Cardiac muscle cell (in vitro differentiated cells and primary cell): ENCODE data around the gene TPP2. TPM values are rescaled to one million over a fixed set of nuclear protein-coding genes. Genes with fewer than 3 reads are reported as not detected.

Experiments used
- DNase-seq, 2 donors: peaks; one replicate each; pipeline versions ENCODE4 v3.0.0 to v3.0.0-alpha.2; 2010 to 2017; ENCODE audit warnings: low read depth in 1 of 2, low spot score in 1 of 2
- H3K27ac ChIP-seq: fragments of 200-600 bp; sonication (generic); 2 replicates; pipeline ENCODE4 v1.5.1; 2016
- H3K27me3 ChIP-seq: fragments of 200-600 bp; sonication (generic); 2 replicates; pipeline ENCODE4 v1.6.0; 2016; ENCODE audit warnings: control low read depth
- H3K36me3 ChIP-seq: fragments of 200-600 bp; sonication (generic); 2 replicates; pipeline ENCODE4 v1.5.1; 2016; ENCODE audit warnings: control low read depth
- H3K4me1 ChIP-seq: fragments of 200-600 bp; sonication (generic); 2 replicates; pipeline ENCODE4 v1.8.1; 2017; ENCODE audit warnings: low read depth, mild to moderate bottlenecking, mixed run types
- H3K4me3 ChIP-seq: fragments of 200-600 bp; sonication (generic); 2 replicates; pipeline ENCODE4 v1.5.1; 2016; ENCODE audit warnings: mild to moderate bottlenecking
- H3K9me3 ChIP-seq: fragments of 200-600 bp; sonication (generic); 2 replicates; pipeline ENCODE4 v1.5.1; 2017; ENCODE audit warnings: low read depth, mild to moderate bottlenecking, control low read depth
- CTCF ChIP-seq: IDR thresholded peaks from 2 replicates; pipeline ENCODE4 v1.5.1; 2012; ENCODE audit warnings: low read depth, mild to moderate bottlenecking, low read length
- polyA plus RNA-seq: library from polyadenylated mRNA; unstranded; fragments of >200 nt; fragmentation: Nextera tagmentation; extraction: Ambion mirVana; gene quantifications from 2 replicates; pipeline ENCODE4 v1.2.1, GENCODE V29; 2016
- total RNA-seq: library from RNA; depleted of rRNA; stranded (reverse); fragments of >200 nt; gene quantifications from 2 replicates; pipeline ENCODE4 v1.2.3, GENCODE V29; 2016

Gene TPP2
- total and polyA plus RNA-seq, 2 experiments from 2014 or later, result 19.3 to 30.6 TPM

GRCh38 chr13:102708991-102709390, 112.2 kb downstream of the TPP2 start:
- Histone ChIP-seq H3K9me3 (no peaks in the 10 kb centered on the region), H3K4me1 (peaks cover 5% of the 10 kb centered on the region), H3K4me3 (no peak overlapping the region), H3K27me3 (no peaks in the 10 kb centered on the region), H3K36me3 (no peaks in the 10 kb centered on the region), H3K27ac (no peak overlapping the region)
- no peak for TF ChIP-seq CTCF
- no peak for DNase-seq

DNA sequence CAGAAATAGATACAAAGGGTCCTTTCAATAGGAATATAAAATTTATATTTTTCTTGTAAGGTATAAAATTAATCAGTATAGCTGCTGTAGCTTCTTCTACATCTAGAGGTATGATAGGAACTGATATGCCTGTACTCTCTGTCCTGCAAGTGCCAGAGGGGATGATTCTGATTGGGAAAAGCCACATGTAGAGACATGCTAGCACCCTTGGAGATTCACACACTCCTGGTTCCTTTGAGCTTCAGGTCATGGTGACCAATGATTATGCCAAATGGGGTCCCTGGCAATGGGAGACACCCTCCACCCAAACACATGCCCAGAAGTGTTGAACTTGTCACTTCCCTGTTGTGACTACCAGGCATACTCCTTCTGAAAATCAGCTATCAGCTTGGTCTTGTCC, 112.8 kb downstream of the TPP2 start:
- H3K27ac ChIP-seq, result no peak overlapping the region
- H3K36me3 ChIP-seq, result no peaks in the 10 kb centered on the region
- H3K27me3 ChIP-seq, result no peaks in the 10 kb centered on the region
- H3K4me1 ChIP-seq, result peaks cover 5% of the 10 kb centered on the region
- no peak for DNase-seq
- TF ChIP-seq CTCF, result no peak
- no peaks in the 10 kb centered on the region for H3K9me3 ChIP-seq
- H3K4me3 ChIP-seq, result no peak overlapping the region

DNA sequence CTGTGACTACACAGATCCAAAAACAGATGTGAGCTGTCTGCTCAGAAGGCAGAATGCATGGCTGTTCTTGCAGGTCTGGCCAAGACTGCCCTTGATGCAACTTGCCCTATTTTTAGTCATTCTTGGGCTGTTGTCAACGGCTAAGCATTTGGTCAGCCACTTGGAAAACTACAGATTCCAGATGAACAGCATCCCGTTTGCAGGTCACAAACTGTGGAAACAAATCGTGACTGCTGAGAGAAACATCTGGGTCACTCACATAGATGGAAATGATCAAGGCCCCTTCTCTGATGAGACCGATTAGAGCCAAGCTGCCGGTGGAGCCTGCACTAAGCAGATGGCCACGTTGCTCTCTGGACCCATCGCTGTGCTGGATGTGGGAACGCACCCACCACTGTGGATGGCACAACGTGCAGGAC, 113.5 kb downstream of the TPP2 start:
- peak in 1 of 2 donors; percentile 7 for DNase-seq
- Histone ChIP-seq H3K4me1 (peaks cover 5% of the 10 kb centered on the region), H3K36me3 (no peaks in the 10 kb centered on the region), H3K9me3 (no peaks in the 10 kb centered on the region), H3K4me3 (no peak overlapping the region), H3K27ac (no peak overlapping the region), H3K27me3 (no peaks in the 10 kb centered on the region)
- no peak for TF ChIP-seq CTCF

- TF ChIP-seq CTCF, result no peak
- no peak for DNase-seq
- Histone ChIP-seq H3K4me3 (no peak overlapping the region), H3K27me3 (no peaks in the 10 kb centered on the region), H3K9me3 (no peaks in the 10 kb centered on the region), H3K4me1 (no peaks in the 10 kb centered on the region), H3K27ac (no peak overlapping the region), H3K36me3 (no peaks in the 10 kb centered on the region)
Observed at GRCh38 chr13:102715447-102715846, 118.7 kb downstream of the TPP2 start.

- no peaks in the 10 kb centered on the region for H3K9me3 ChIP-seq
- H3K4me1 ChIP-seq, result no peaks in the 10 kb centered on the region
- H3K36me3 ChIP-seq, result no peaks in the 10 kb centered on the region
- H3K27me3 ChIP-seq, result no peaks in the 10 kb centered on the region
- H3K27ac ChIP-seq, result no peak overlapping the region
- TF ChIP-seq CTCF, result no peak
- DNase-seq, result no peak
- H3K4me3 ChIP-seq, result no peak overlapping the region
Observed at GRCh38 chr13:102718746-102719145, 122.0 kb downstream of the TPP2 start.

DNA sequence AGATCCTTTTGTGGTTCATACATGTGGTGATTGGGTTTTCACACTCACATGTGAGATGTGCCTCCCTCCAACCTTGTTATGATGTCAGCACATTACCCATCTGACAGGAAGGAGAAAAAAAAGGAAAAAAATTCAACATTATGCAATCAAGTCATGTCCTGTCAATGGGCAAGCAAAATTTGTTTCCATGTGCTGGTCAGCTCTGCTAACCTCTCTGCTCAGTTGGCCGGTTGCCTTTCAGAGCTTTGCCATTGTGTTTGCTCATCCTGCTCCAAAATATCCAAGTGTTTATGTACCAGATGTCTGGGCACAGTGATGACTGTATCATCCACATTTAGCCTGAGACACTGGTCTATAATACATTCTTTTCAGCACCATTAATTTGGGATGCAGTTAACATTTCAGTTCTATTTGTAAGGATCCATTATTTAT, 125.0 kb downstream of the TPP2 start:
- Histone ChIP-seq H3K36me3 (no peaks in the 10 kb centered on the region), H3K4me3 (no peak overlapping the region), H3K27ac (no peak overlapping the region), H3K27me3 (no peaks in the 10 kb centered on the region), H3K4me1 (no peaks in the 10 kb centered on the region), H3K9me3 (no peaks in the 10 kb centered on the region)
- no peak for TF ChIP-seq CTCF
- DNase-seq, result peak in 1 of 2 donors; percentile 56
